GM19351 (cell line): ENCODE data around the gene SBK2.
"Not testable (repeated sequence)": the region's sequence is repeated elsewhere in the genome, so short reads cannot be mapped to it uniquely, and the experiment has no call there.

Source experiments
- ATAC-seq: cut with Tn5 transposase; IDR thresholded peaks from one replicate; pipeline ENCODE4 v1.9.1; 2021; ENCODE audit warnings: mild to moderate bottlenecking, moderate library complexity; ENCODE audit not compliant: unreplicated experiment

Gene SBK2

DNA sequence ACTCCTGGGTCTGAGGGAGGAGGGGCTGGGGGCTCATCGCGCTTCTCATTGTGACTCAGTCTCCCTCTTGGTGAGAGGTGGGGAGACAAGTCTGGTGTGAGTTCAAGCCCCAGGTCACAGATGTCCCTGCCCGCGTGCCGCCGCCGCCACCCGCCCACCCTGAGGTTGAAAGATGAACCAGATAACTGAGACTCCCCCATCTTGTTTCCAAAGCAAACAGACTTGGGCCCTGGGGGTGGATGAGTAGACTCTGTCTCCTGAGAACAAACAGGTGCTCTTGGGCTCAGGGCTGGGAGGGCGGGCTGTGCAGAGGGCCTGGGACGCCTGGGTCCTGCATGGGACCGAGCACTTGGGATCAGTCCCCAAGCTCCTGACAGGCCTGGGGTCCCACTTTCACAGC lies 567 bp downstream of the SBK2 start:
- no peak for ATAC-seq

DNA sequence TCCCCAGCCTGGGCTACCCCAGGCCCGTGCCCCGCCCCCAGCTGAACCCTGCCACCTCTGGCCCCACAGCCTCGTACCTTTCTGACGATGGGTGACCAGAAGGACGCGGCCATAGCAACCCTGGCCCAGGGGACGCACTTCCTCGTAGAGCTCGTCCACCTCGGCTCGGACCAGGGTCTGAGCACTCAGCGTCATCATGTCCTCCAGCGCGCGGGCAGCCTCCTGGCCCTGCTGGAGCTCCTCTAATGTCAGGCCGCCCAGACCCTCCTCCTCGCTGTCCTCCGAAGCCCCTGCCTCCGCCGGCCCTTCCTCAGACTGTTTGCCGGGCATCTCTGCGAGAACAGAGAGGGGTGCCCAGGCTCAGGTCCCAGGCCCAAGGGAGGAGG lies 975 bp downstream of the SBK2 start:
- ATAC-seq, result no peak

DNA sequence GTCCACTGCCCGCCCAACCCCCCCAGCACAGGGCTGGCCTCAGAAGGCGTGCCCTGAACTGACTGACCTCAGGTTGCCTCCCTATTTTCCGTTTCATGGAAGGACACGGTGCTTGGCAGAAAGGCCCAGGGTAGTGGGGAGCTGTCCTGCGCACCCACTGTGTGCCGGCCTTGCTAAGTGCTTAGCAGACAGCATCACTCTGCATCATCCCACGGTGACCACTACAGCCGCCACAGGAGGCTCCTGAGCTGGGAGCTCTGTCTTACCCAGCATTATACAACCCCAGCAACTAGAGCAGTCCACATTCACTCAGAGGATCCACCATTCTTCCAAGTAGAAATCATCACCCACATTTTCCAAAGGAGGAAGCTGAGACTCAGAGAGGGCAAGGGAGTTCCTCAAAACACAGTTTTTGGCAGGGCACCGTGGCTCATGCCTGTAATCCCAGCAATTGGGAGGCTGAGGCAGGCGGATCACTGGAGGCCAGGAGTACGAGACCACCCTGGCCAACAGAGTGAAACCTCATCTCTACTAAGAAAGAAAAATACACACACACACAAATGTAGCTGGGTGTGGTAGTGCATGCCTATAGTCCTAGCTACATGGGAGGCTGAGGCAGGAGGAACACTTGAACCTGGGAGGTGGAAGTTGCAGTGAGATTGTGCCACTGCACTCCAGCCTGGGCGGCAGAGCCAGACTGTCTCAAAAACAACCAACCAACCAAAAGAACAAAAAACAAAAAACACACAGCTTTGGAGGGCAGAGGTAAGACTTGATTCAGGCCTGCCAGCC lies 1.6 kb downstream of the SBK2 start:
- no peak for ATAC-seq

DNA sequence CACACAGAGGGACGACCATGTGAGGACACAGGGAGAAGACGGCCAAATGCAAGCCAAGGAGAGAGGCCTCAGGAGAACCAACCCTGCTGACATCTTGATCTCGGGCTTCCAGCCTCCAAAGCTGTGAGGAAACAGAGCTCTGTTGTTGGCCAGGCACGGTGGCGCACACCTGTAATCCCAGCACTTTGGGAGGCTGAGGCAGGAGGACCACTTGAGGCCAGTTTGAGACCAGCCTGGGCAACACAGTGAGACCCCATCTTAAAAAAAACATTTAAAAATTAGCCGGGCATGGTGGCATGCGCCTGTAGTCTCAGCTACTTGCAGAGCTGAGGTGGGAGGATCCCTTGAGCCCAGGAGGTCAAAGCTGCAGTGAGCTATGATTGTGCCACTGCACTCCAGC lies 2.7 kb downstream of the SBK2 start:
- ATAC-seq, result not testable (repeated sequence)

DNA sequence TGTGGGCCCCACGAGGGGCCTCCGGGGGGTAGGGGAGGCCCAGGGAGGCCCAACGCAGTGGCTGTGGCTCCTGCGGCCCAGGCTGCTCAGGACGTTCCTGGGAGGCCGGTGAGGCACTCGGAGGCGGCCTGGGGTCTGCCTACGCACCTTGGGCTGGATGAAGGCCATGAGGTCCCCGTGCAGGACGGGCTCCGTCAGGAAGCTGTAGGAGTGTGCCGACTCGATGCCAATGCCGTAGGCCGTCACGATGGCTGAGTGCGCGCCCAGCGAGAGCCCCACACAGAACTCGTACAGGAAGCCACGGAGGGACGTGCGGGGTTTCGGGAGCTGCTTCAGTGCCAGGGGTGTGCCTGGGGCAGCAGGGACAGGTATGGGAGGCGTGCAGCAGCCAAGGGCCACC lies 5.9 kb downstream of the SBK2 start:
- ATAC-seq, result no peak

DNA sequence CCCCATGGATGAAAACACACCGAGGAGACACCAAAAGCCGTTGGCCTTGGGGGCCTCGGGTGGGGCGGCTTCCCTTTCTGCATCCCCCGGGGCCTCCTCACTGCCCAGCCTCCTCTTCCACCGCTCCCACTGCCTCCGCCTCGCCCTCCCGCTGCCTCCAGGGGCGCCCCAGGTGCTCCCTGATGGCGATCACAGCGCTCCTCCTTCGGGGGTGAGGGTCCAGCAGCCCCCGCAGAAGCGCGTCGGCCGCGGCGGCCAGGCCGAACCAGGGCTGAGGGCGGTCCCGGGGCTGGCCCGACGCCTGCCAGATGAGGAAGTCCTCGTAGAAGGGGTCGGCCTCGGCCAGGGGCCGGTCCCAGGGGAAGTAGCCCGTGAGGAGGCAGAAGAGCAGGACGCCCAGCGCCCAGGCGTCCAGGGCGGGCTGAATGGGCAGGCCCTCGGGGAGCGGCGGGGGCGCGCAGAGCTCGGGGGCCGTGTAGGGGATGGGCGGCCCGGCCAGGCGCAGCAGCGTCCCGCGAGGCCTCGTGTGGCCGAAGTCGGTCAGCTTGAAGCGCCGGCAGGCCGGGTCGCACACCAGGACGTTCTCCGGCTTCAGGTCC lies 7.2 kb downstream of the SBK2 start:
- no peak for ATAC-seq

DNA sequence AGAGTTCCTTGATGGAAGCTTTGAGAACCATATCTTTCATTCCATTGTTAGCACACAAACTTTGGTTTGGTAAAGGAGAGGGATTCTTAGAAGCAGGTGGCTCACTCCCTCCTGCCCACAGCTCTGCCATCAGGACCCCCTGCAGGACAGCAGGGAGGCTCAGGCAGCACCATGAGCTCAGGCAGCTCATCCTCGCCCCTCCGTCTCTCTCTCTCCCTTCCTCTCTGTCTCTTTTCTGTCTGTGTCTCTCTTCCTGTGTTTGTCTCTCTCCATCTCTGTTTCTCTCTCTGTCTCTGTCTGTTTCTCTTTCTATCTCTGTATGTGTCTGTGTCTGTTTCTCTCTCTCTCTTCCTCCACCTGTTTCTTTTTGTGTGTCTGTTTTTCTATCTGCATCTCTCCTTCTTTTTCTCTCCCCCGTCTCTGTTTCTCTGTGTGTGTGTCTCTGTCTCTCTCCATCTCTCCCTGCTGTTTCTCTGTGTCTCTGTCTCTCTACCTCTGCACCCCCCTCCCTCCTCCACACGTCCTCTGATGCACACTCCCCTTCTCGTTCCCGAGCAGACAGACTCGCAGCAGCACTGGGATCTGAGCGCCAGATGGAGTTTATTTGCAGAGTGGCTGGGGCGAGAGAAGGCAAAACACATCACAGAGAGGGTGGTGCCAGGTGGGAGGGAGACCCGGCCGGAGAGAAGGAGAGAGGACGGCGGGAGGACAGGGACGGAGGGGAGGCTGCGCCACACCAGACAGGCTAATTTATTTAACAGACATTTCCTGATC lies 8.7 kb downstream of the SBK2 start:
- no peak for ATAC-seq

DNA sequence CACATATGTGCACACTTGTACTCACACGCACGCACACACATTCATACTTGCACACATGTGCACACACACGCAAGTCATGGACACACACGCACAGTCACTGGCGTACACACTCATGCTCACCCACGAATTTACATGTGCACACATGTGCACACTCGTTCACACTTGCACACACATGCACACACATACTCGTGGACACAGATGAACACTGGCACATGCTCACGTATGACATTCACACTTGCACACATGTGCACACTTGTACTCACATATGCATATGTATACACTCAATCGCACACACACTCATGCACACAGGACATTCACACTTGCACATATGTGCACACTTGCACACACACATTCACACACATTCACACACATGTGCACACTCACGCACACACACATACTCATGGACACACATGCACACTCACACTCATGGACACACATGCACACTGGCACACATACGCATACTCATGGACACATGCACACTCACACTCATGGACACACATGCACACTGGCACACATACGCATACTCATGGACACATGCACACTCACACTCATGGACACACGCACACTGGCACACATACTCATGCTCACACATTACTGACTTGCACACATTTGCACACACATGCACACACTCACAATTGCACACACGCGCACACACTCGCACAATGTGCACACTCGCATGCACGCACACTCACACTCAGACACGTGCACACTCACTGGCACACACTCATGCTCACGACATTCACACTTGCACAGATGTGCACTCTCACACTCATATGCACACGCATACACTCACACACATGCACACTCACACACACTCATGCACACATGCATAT lies 9.5 kb downstream of the SBK2 start:
- ATAC-seq, result no peak

DNA sequence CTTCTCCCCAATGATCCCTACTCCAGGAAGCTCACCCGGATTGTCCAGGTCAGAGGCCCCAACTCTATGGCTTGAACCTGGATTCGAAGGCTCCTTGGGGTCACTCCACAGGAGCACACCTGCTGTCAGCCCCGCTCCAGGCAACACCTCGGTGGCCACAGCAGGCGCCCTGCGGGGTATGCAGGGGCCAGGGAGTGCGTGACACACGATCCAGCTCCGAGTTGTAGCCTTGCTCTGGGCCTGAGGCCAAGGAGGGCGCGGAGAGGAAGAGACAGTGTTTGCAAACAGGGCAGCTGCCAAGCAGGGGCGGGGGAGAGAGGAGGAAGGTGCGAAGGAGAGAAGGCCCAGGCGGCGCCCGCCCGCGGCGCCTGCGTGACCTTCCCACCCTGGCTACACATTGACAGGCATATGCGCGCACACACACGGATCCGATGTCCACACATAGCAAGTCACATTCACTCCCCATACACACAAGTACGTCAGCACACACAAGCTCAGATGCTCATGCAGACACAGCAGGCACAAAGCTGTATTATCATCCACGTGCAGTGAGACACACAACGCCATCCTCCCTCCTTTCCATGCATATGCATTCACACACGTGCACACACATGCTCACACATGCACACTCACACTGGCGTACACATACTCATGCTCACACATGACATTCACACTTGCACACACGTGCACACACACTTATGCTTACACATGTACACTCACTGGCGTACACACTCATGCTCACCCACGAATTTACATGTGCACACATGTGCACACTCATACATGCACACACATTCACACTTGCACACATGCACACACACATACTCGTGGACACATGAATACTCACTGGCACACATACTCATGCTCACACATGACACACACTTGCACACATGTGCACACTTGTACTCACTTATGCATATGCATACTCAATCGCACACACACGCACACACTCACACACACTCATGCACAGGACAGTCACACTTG lies 10.4 kb downstream of the SBK2 start:
- no peak for ATAC-seq

DNA sequence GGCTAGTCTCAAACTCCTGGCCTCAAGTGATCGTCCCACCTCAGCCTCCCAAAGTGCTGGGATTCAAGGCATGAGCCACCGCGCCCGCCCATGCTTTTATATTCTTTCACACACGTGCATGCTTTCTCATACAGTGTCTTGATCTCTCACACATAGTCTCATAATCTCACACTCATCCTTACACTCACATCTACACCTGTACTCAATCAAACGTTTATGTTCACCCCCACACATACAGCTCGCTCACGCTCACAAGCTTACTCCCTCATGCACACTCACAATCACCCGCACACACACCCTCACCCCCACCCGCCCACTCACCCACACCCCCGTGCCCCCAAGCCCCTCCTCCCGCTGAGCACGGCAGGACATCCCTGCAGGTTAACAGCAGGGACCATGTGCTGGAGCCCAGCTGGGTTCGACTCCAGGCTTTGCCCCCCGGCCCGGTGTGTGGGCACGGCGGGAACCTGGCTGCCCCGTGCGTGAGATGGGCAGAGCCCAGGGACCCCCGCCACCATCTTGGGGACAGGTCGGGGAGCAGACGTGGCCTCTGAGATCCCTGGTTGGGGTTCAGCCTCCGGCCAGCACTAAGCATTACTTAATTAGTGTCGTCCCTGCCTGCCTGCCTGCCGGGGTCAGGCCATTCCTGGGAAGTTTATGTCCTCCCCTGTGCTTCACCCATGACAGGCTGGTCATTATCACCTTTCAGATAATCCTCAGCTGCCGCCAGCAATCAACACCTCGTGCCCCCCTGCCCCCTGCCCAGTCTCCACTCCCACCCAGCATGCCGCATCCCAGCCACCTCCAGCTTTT lies 11.4 kb downstream of the SBK2 start:
- no peak for ATAC-seq

DNA sequence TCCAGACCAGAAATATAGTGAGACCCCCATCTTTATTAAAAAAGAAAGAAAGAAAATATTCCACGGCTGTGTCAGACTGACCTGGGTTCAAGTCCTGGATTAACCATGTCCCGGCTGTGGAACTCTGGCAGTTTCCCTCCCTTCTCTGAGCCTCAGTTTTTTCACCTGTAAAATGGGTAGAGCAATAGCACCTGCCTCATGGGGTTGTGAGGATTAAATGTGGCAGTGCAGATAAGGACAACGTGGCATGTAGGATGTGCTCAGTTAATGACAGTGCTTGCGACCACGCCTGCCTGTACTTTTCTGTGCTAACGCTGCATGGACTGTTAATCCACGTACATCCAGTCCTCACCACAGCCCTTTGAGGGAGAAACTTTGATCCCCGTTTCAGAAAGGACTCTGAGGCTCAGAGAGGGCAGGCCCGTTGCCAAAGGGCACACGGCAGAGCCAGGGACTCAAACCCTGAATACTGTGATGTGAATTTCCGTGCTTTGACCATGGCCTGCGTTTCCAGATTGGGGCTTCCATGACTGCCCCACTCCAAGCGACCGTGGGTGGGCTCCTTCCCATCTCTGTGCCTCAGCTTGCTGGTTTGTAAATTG lies 16.1 kb downstream of the SBK2 start:
- ATAC-seq, result no peak

DNA sequence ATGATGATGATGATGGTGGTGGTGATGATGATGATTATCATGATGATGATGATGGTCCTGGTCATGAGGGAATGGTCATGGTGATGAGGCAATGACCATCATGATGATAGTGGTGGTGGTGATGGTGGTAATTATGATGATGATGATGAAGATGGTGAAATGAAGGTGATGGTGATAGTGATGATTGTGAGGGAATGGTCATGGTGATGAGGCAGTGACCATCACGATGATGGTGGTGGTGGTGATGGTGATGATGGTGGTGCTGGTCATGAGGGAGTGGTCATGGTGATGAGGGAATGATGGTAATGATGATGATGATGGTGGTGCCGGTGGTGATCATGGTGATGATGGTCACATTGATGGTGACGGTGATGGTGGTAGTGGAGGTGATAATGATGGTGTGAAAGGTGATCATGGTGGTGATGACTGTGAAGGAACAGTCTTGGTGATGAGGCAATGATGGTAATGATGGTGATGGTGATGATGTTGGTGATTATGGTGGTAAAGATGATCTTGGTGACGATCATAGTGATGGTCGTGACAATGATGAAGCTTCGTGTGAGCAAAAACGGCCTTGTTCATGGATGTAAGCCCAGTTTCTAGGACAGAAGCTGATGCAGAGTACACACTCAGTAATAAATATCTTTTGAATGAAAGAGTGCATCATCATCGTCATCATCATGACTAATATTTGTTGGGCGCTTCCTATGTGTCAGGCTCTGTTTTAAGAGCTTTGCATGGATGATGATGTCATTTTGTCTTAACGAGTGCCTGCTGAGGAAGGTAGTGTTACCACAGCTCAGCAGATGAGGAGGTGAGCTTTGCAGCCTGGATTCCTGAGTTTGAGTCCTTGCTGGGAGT lies 17.3 kb downstream of the SBK2 start:
- ATAC-seq, result no peak

DNA sequence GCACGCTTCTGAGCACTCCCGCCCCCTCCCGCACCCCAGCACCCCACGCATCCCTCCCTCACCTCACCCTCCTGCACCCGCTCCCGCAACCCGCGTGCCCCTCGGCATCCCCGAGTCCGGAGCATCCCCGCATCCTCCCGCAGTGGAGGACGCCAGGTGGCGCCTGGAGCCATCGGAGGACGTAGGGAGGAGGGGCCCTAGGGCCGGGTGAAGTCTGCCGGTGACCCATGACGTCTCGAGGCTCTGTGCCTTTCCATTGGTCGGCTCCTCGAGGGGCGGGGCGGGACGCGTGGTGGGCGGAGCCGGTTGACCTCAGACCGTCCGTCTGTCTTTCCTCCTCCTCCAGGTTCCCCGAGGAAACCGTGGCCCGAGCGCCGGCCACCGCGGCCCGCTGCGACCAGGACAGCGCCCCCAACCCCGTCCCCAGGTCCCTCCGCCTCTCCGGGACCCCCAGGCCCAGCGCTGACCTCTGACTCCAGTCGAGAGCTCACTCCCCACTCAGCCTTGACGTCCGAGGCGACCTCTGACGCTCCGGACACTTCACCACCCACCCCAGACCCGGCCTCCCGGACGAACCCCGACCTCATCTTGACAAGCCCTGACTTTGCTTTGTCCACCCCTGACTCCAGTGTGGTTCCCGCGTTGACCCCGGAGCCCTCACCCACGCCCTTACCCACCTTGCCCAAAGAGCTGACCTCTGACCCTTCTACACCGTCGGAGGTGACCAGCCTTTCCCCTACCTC lies 19.9 kb downstream of the SBK2 start:
- ATAC-seq, result peak; percentile 99

DNA sequence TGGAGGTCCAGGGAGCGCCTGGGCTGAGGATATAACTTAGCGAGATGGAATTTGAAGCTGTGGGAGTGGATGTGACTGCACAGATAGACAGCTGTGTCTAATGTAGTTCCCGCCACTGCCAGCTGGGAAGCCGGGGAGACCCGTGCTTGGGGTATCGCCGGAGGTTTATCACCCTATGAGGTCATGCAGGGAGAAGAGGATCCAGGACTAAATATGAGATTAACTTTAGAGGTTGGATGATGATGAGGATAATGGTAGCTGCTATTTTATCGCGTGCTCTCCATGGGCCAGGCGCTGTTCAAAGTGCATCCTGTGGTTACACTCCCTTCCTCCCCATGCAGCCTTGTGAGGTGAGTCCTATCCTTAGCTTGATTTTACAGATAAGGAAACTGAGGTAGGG lies 28.8 kb downstream of the SBK2 start:
- ATAC-seq, result no peak

DNA sequence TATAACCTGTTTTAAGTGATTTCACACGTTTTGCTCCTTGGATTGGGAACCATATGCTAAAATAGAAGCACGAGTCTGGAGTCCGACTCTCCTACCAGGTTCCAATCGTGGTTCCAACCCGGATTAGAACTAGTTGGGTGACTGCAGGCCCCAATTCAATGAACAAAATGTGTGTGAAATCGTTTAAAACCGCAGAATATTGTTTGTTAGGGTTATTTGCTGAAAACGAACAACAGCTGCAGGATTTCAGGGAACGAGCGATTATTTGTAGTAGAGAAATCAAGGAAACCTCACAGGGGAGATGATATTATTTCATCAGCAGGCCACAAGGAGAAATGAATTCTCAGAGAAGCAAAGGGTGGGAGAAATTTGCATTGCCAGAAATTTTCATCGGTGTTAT lies 32.0 kb downstream of the SBK2 start:
- ATAC-seq, result no peak

DNA sequence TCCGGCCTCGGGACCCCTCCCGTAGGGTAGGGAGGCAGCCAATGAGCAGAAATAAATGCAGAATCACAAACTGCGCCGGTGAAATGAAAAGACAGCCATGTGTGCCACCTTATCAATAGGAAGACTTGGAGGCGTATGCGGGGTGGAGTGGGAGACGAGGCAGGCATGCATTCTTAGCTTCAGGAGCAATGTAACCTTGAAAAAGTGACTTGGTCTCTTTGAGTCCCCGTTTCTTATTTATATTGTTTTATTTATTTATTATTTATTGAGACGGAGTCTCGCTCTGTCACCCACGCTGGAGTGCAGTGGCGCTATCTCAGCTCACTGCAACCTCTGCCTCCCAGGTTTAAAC lies 32.7 kb downstream of the SBK2 start:
- no peak for ATAC-seq
